KOPT-K1 (cell line): ENCODE data around the gene NARS2.

Experiments used
- H3K27ac ChIP-seq: fragments of 200-600 bp; sonication (generic); 2 replicates; pipeline ENCODE4 v1.5.1; 2016; ENCODE audit warnings: antibody characterized with exemption, mild to moderate bottlenecking, low read depth, low read length; ENCODE audit not compliant: poor library complexity, severe bottlenecking
- H3K36me3 ChIP-seq: fragments of 200-600 bp; sonication (generic); 2 replicates; pipeline ENCODE4 v1.5.1; 2017; ENCODE audit warnings: antibody characterized with exemption, mild to moderate bottlenecking, low read length, moderate library complexity; ENCODE audit not compliant: insufficient read depth
- H3K9me3 ChIP-seq: fragments of 200-600 bp; sonication (generic); 2 replicates; pipeline ENCODE4 v1.5.1; 2017; ENCODE audit warnings: antibody characterized with exemption, low read length, mild to moderate bottlenecking; ENCODE audit not compliant: insufficient read depth, poor library complexity, severe bottlenecking

The NARS2 gene

DNA sequence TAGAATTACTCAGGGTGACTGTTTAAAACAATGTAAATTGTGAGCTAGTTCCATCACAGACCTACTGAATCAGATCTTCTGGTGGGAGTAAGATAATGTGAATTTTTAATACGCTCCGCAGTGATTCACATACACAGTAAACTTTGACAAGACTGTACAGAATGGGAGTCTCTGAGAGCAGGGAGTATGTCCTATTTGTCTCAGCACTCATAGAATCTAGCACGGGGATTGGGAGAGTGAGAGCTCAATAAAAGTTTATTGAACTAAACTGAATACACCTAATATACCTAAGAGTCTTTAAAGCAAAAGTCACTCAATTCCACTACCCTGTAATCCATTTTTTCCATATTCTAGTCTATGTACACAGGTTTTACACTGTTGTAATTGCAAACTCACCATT lies 145.9 kb downstream of the NARS2 start:
- H3K27ac ChIP-seq = peak overlapping the region; percentile 99
- no peaks in the 10 kb centered on the region for H3K36me3 ChIP-seq
- H3K9me3 ChIP-seq = no peaks in the 10 kb centered on the region

DNA sequence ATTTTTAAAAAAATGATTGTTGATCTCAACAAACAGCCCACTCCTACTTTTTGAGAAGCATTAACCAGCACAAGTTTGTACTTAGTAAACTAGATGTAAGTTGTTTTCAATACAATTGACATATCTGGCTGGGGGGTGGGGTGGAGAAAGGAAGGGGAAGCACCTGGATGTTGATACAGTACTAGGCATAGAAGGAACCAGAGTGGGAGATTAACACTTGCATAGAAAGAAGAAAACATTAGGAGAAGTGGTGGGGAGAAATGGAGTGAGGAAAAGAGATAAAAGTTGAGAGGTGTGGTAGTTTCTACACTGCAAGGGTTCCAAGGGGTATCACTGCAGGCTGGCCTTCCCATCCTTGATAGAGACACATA lies 146.4 kb downstream of the NARS2 start:
- H3K36me3 ChIP-seq = no peaks in the 10 kb centered on the region
- H3K27ac ChIP-seq = peak overlapping the region; percentile 99
- H3K9me3 ChIP-seq = no peaks in the 10 kb centered on the region

GRCh38 chr11:78427615-78428265 lies 146.9 kb downstream of the NARS2 start:
- Histone ChIP-seq H3K9me3 (no peaks in the 10 kb centered on the region), H3K36me3 (no peaks in the 10 kb centered on the region), H3K27ac (peak overlapping the region; percentile 99)

GRCh38 chr11:78426845-78427244 lies 147.8 kb downstream of the NARS2 start:
- Histone ChIP-seq H3K9me3 (no peaks in the 10 kb centered on the region), H3K36me3 (no peaks in the 10 kb centered on the region), H3K27ac (peak overlapping the region; percentile 99)

GRCh38 chr11:78425399-78426070 lies 149.1 kb downstream of the NARS2 start:
- Histone ChIP-seq H3K9me3 (no peaks in the 10 kb centered on the region), H3K36me3 (no peaks in the 10 kb centered on the region), H3K27ac (peak overlapping the region; percentile 99)

DNA sequence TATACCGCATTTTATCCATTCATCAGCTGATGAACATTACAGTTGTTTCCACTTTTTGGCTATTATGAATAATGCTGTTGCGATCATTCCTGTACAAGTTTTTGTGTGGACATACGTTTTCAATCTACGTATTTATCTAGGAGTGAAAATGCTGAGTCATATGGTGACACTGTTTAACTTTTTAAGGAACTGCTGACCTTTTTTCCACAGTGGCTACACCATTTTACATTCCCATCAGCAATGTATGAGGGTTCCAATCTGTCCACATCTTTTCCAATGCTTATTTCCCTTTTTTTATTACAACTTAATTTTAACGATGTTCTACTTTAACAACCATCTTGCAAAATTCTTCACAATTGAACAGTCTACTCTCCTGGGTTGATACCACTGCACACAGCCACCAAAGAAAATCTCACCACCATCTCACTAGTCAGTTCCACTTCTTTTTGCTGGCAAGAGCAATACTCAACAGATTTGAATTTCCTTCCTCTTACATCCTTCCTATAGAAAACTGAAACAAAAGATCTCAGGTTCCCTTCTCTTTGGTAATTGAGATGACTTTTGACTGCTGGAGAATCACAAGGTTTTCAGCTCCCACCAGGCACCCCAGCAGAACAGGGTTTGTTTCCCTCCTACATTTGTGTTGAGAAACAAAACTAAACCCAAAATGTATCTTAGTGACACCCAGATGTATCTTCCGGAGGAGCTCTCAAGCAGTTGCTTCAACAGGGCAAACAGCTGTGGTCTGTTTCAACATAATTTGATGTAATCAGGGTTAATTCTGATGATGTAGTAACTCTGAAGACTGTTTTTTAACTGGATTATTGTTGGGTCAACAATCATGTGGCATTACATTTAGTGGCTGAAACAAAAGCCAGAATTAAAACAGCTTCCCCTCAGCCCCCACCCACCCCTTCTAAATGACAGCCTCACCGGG lies 150.1 kb downstream of the NARS2 start:
- no peaks in the 10 kb centered on the region for H3K36me3 ChIP-seq
- H3K9me3 ChIP-seq = no peaks in the 10 kb centered on the region
- H3K27ac ChIP-seq = peak overlapping the region; percentile 99

DNA sequence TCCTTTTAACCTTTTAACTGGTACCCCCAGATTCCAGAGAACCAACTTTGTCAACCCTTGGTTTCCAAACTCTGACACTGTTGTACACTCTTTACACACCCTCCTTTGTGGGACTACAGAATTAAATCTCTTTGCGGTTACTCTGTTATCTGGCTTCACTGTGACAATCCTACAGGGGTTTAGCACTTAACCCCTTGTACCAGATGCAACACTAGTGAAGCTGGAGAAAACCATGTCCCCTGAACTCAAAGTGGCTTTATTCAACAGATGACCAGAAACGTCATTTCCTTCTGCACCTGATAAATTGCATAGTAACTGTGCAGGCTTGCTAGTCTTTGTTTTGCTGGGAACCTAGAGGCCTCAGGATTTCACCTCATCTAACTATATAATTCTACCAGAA lies 151.4 kb downstream of the NARS2 start:
- H3K36me3 ChIP-seq = no peaks in the 10 kb centered on the region
- H3K9me3 ChIP-seq = no peaks in the 10 kb centered on the region
- peak overlapping the region; percentile 99 for H3K27ac ChIP-seq

DNA sequence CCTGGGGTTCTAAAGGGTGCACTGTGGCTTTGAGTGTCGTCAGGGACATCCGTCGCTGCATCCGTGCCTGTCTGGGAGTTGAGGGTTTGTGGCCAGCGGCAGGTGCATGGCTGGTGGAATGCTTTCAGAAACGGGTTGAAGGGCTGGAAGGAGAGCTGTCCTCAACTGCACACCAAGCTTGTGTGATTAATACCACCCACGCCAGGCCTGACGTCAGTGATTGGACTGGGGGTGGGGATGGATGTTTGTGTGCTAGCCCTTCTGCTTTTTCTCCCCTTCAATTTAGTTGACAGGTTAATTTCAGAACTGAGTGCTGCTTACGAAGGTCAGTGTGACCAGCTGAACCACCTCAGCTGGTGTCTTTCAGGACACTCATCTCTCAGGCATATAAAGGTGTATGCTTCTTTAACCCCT lies 153.9 kb downstream of the NARS2 start:
- Histone ChIP-seq H3K27ac (peak overlapping the region; percentile 99), H3K9me3 (no peaks in the 10 kb centered on the region), H3K36me3 (no peaks in the 10 kb centered on the region)

DNA sequence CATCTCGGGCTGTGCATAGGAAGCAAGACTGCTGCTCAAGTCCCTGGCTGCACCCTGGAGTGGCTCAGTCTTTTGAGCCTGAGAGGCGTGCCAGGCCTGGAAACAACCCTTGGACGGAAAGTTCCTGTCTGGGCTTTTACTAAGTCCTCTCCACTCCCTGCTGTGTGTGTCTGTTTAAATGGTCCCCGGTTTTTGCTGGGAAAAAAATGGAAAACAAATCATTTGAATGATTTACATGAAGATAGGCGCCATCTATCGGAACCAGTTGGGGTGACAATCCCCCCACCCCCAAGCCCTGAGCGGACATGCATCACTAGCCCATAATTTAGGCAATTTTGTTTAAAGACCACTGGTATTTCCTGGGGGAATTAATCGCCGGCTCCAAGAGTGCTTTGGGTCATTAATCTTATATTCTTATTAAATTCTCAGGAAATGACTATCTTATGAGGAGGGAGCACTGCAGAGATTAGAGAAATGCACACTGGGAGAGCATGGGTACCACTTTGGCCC lies 154.4 kb downstream of the NARS2 start:
- Histone ChIP-seq H3K9me3 (no peaks in the 10 kb centered on the region), H3K36me3 (no peaks in the 10 kb centered on the region), H3K27ac (peak overlapping the region; percentile 99)

GRCh38 chr11:78419327-78419726 lies 155.3 kb downstream of the NARS2 start:
- Histone ChIP-seq H3K9me3 (no peaks in the 10 kb centered on the region), H3K27ac (peak overlapping the region; percentile 99), H3K36me3 (no peaks in the 10 kb centered on the region)

GRCh38 chr11:78418584-78419211 lies 156.0 kb downstream of the NARS2 start:
- Histone ChIP-seq H3K9me3 (no peaks in the 10 kb centered on the region), H3K27ac (peak overlapping the region; percentile 99), H3K36me3 (no peaks in the 10 kb centered on the region)

- H3K27ac ChIP-seq = peak overlapping the region; percentile 99
- no peaks in the 10 kb centered on the region for H3K36me3 ChIP-seq
- no peaks in the 10 kb centered on the region for H3K9me3 ChIP-seq
These were observed 156.6 kb downstream of the NARS2 start for GRCh38 chr11:78417888-78418583.

- Histone ChIP-seq H3K27ac (peak within 1 kb of the TSS; percentile 99), H3K9me3 (no peaks in the 10 kb centered on the region), H3K36me3 (no peaks in the 10 kb centered on the region)
These were observed 157.3 kb downstream of the NARS2 start, which contains the start of gene GAB2 for GRCh38 chr11:78417175-78417887. GAB2 (minus strand) TSS chr11:78417820; CDS start chr11:78417720, 100 bp downstream.
